Measurements from ENCODE around the gene MCC.
"Not testable (repeated sequence)": the region's sequence is repeated elsewhere in the genome, so short reads cannot be mapped to it uniquely, and the experiment has no call there.

MCC gene

GRCh38 chr5:113404269-113404668 is 84.0 kb downstream of the MCC start:
- H3K27me3 ChIP-seq (ENCODE audit: insufficient read depth, poor library complexity, severe bottlenecking), result no peaks in the 10 kb centered on the region
- no peak overlapping the region for H3K27ac ChIP-seq (replicated peaks)
- no peak overlapping the region for H3K4me3 ChIP-seq (replicated peaks; ENCODE audit: insufficient read depth, low read length)
- TF ChIP-seq REST (IDR thresholded peaks at IDR 0.05; ENCODE audit: insufficient replicate concordance, low read depth), result no peak
- no peak for DNase-seq (ENCODE audit: low read depth in 1 of 2, low spot score in 1 of 2)

DNA sequence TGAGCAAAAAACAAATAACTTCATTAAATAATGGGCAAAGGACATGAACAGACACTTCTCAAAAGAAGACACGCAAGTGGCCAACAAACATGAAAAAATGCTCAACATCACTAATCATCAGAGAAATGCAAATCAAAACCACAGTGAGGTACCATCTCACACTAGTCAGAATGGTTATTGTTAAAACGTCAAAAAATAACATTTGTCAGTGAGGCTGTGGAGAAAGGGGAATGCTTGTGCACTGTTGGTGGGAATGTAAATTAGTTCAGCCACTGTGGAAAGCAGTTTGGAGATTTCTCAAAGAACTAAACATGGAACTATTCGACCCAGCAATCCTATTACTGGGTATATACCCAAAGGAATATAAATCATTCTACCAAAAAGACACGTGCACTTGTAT is 90.3 kb downstream of the MCC start:
- not testable (repeated sequence) for H3K27ac ChIP-seq (replicated peaks); DNase-seq (ENCODE audit: low read depth in 1 of 2, low spot score in 1 of 2); H3K27me3 ChIP-seq (ENCODE audit: insufficient read depth, poor library complexity, severe bottlenecking); H3K4me3 ChIP-seq (replicated peaks; ENCODE audit: insufficient read depth, low read length)

- no peak overlapping the region for H3K4me3 ChIP-seq (replicated peaks; ENCODE audit: insufficient read depth, low read length)
- no peak overlapping the region for H3K27ac ChIP-seq (replicated peaks)
- no peak for DNase-seq (ENCODE audit: low read depth in 1 of 2, low spot score in 1 of 2)
- TF ChIP-seq CTCF (IDR thresholded peaks at IDR 0.05; ENCODE audit: insufficient read depth, low read length), result no peak
- TF ChIP-seq POLR2AphosphoS5 (IDR thresholded peaks at IDR 0.05; ENCODE audit: low read depth), result no peak
- TF ChIP-seq REST (IDR thresholded peaks at IDR 0.05; ENCODE audit: insufficient replicate concordance, low read depth), result no peak
- no peak for TF ChIP-seq SPI1 (IDR thresholded peaks at IDR 0.05; ENCODE audit: borderline replicate concordance, low read depth)
- TF ChIP-seq GABPA (IDR thresholded peaks at IDR 0.05; ENCODE audit: low read depth), result no peak
- H3K27me3 ChIP-seq (ENCODE audit: insufficient read depth, poor library complexity, severe bottlenecking), result no peaks in the 10 kb centered on the region
Observed at GRCh38 chr5:113397046-113397445, 91.2 kb downstream of the MCC start.

DNA sequence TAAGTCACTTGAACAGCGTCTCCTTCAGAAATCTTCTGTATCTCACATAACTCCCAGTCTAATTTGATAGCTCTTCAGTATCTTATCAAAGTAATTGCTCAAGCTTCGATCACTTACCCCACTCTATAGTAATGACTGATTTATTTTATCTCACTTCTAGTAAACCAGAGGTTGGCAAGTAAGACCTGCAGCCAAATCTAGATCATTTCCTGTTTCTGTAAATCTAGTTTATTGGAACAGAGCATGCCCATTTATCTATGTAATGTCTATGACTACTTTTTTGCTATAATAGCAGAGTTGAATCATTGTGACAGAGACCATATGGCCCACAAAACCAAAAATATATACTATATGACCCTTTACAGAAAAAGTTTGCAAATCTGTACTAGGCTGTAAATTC is 93.6 kb downstream of the MCC start:
- TF ChIP-seq CTCF (IDR thresholded peaks at IDR 0.05; ENCODE audit: insufficient read depth, low read length) (no peak), POLR2AphosphoS5 (IDR thresholded peaks at IDR 0.05; ENCODE audit: low read depth) (no peak), GABPA (IDR thresholded peaks at IDR 0.05; ENCODE audit: low read depth) (no peak), REST (IDR thresholded peaks at IDR 0.05; ENCODE audit: insufficient replicate concordance, low read depth) (no peak), SPI1 (IDR thresholded peaks at IDR 0.05; ENCODE audit: borderline replicate concordance, low read depth) (no peak)
- H3K27me3 ChIP-seq (ENCODE audit: insufficient read depth, poor library complexity, severe bottlenecking), result no peaks in the 10 kb centered on the region
- no peak for DNase-seq (ENCODE audit: low read depth in 1 of 2, low spot score in 1 of 2)

More for the DNA sequence above, 93.6 kb downstream of the MCC start:
- Histone ChIP-seq H3K27ac (replicated peaks) (no peak overlapping the region), H3K4me3 (replicated peaks; ENCODE audit: insufficient read depth, low read length) (no peak overlapping the region)
